Stimulated activated CD4-positive, alpha-beta T cell treated with anti-CD3 and anti-CD28 coated beads, Interleukin-1b, Interleukin-23, amount 100 ng/mL, for 48 hours (primary cell): ENCODE measurements around the gene SLC4A1.

Experiments used
- DNase-seq: peaks from one replicate; pipeline ENCODE4 v3.0.0-alpha.2; 2020

SLC4A1 gene

GRCh38 chr17:44203731-44204440, 64.0 kb downstream of the SLC4A1 start:
- DNase-seq = peak; percentile 58

- DNase-seq = no peak
Measured at GRCh38 chr17:44202756-44203155, 65.2 kb downstream of the SLC4A1 start.

GRCh38 chr17:44200478-44201155, 67.3 kb downstream of the SLC4A1 start:
- no peak for DNase-seq

- peak; percentile 100 for DNase-seq
Measured at GRCh38 chr17:44199553-44200477, 68.1 kb downstream of the SLC4A1 start, which contains the start of gene ATXN7L3. Gene ATXN7L3 (minus strand): TSS chr17:44199884. CDS start chr17:44198070, 1,814 bp downstream.

- peak; percentile 39 for DNase-seq
Measured at GRCh38 chr17:44198721-44199552, 69.0 kb downstream of the SLC4A1 start.
